HG02798 (cell line): ENCODE measurements around the gene NDUFS6.

Experiments used
- ATAC-seq: cut with Tn5 transposase; IDR thresholded peaks from one replicate; pipeline ENCODE4 v1.9.1; 2021; ENCODE audit warnings: mild to moderate bottlenecking; ENCODE audit not compliant: unreplicated experiment, poor library complexity

NDUFS6 gene

GRCh38 chr5:1801222-1801966, at the start of gene NDUFS6:
NDUFS6 (plus strand) TSS chr5:1801407; CDS start chr5:1801418, 11 bp downstream.
- peak; percentile 65 for ATAC-seq

GRCh38 chr5:1751864-1752822, 49.1 kb upstream of the NDUFS6 start:
- ATAC-seq, result no peak

GRCh38 chr5:1752881-1753280, 48.3 kb upstream of the NDUFS6 start:
- no peak for ATAC-seq

- ATAC-seq, result no peak
These were observed 47.7 kb upstream of the NDUFS6 start for GRCh38 chr5:1753490-1753889.

GRCh38 chr5:1754531-1755220, 46.5 kb upstream of the NDUFS6 start:
- no peak for ATAC-seq

- no peak for ATAC-seq
These were observed 45.8 kb upstream of the NDUFS6 start for GRCh38 chr5:1755321-1755949.

- ATAC-seq, result no peak
These were observed 44.7 kb upstream of the NDUFS6 start for GRCh38 chr5:1756481-1756880.

- no peak for ATAC-seq
These were observed 43.7 kb upstream of the NDUFS6 start for GRCh38 chr5:1757511-1757910.

- ATAC-seq, result no peak
These were observed 42.6 kb upstream of the NDUFS6 start for GRCh38 chr5:1758574-1758973.

GRCh38 chr5:1759378-1759970, 41.7 kb upstream of the NDUFS6 start:
- ATAC-seq, result no peak

GRCh38 chr5:1760231-1760630, 41.0 kb upstream of the NDUFS6 start:
- ATAC-seq, result no peak

- no peak for ATAC-seq
These were observed 40.4 kb upstream of the NDUFS6 start for GRCh38 chr5:1760656-1761452.

- no peak for ATAC-seq
These were observed 39.8 kb upstream of the NDUFS6 start for GRCh38 chr5:1761453-1761755.

- no peak for ATAC-seq
These were observed 38.9 kb upstream of the NDUFS6 start for GRCh38 chr5:1762121-1762882.

GRCh38 chr5:1762883-1763547, 38.2 kb upstream of the NDUFS6 start:
- no peak for ATAC-seq

- ATAC-seq, result no peak
These were observed 37.7 kb upstream of the NDUFS6 start for GRCh38 chr5:1763548-1763911.

- no peak for ATAC-seq
These were observed 37.1 kb upstream of the NDUFS6 start for GRCh38 chr5:1763960-1764605.

- ATAC-seq, result no peak
These were observed 36.6 kb upstream of the NDUFS6 start for GRCh38 chr5:1764606-1764960.
